ENCODE data around the gene UROC1. TPM values are rescaled to one million over a fixed set of nuclear protein-coding genes. Genes with fewer than 3 reads are reported as not detected.
A peak's percentile ranks its signal among the peaks of the same experiment; 100 is the strongest.

Gene UROC1
- total RNA-seq, 1 donor from 2014 or later: not detected

GRCh38 chr3:126549861-126550487 lies 32.4 kb upstream of the UROC1 start:
- CTCF ChIA-PET: no interaction called here
- POLR2A ChIA-PET: no interaction called here

GRCh38 chr3:126548556-126549466 lies 31.2 kb upstream of the UROC1 start:
- ChIA-PET POLR2A (no interaction called here), CTCF (no interaction called here)
- no peaks in the 10 kb centered on the region for H3K4me1 Mint-ChIP-seq
- H3K27me3 Mint-ChIP-seq: peaks cover 10% of the 10 kb centered on the region
- ATAC-seq (ENCODE audit: low read depth) (no peak), DNase-seq (no peak)
- H3K27ac Mint-ChIP-seq: no peak overlapping the region
- TF ChIP-seq CTCF (IDR thresholded peaks at IDR 0.05): no peak
- no peak overlapping the region for H3K4me3 Mint-ChIP-seq
- intact Hi-C loops (cut with micrococcal nuclease): no loop called here
- no peaks in the 10 kb centered on the region for H3K36me3 Mint-ChIP-seq (ENCODE audit: low read depth)
- no peaks in the 10 kb centered on the region for H3K9me3 Mint-ChIP-seq

More at GRCh38 chr3:126549861-126550487, 32.4 kb upstream of the UROC1 start:
- Mint-ChIP-seq H3K36me3 (ENCODE audit: low read depth) (no peaks in the 10 kb centered on the region), H3K27me3 (peaks cover 10% of the 10 kb centered on the region), H3K27ac (no peak overlapping the region), H3K4me1 (no peaks in the 10 kb centered on the region), H3K9me3 (no peaks in the 10 kb centered on the region), H3K4me3 (no peak overlapping the region)
- no peak for TF ChIP-seq CTCF (IDR thresholded peaks at IDR 0.05)
- intact Hi-C loops (cut with micrococcal nuclease): no loop called here
- DNase-seq: peak; percentile 7
- no peak for ATAC-seq (ENCODE audit: low read depth)

GRCh38 chr3:126547721-126548120 lies 30.1 kb upstream of the UROC1 start:
- POLR2A ChIA-PET: no interaction called here
- DNase-seq (no peak), ATAC-seq (ENCODE audit: low read depth) (no peak)
- CTCF ChIA-PET: no interaction called here
- TF ChIP-seq CTCF (IDR thresholded peaks at IDR 0.05): no peak
- H3K27ac Mint-ChIP-seq: no peak overlapping the region
- H3K9me3 Mint-ChIP-seq: no peaks in the 10 kb centered on the region
- intact Hi-C loops (cut with micrococcal nuclease): no loop called here
- no peaks in the 10 kb centered on the region for H3K4me1 Mint-ChIP-seq
- no peaks in the 10 kb centered on the region for H3K36me3 Mint-ChIP-seq (ENCODE audit: low read depth)
- no peak overlapping the region for H3K4me3 Mint-ChIP-seq
- peaks cover 10% of the 10 kb centered on the region for H3K27me3 Mint-ChIP-seq

GRCh38 chr3:126546549-126547239 lies 29.1 kb upstream of the UROC1 start:
- CTCF ChIA-PET: no interaction called here

More at GRCh38 chr3:126546549-126547239, 29.1 kb upstream of the UROC1 start:
- Mint-ChIP-seq H3K4me1 (no peaks in the 10 kb centered on the region), H3K4me3 (no peak overlapping the region), H3K27me3 (peaks cover 10% of the 10 kb centered on the region), H3K9me3 (no peaks in the 10 kb centered on the region), H3K36me3 (ENCODE audit: low read depth) (no peaks in the 10 kb centered on the region), H3K27ac (no peak overlapping the region)
- POLR2A ChIA-PET: no interaction called here
- ATAC-seq (ENCODE audit: low read depth) (no peak), DNase-seq (peak; percentile 4)
- TF ChIP-seq CTCF (IDR thresholded peaks at IDR 0.05): no peak
- intact Hi-C loops (cut with micrococcal nuclease): no loop called here
